Measurements from ENCODE around the gene LCTL. TPM values are rescaled to one million over a fixed set of nuclear protein-coding genes. Genes with fewer than 3 reads are reported as not detected.

Gene LCTL
- total and polyA plus RNA-seq, 2 of the 8 experiments (the other 6 are each of a cell fraction or from before 2014, with no cell fraction given), result 5.5 to 6.2 TPM

DNA sequence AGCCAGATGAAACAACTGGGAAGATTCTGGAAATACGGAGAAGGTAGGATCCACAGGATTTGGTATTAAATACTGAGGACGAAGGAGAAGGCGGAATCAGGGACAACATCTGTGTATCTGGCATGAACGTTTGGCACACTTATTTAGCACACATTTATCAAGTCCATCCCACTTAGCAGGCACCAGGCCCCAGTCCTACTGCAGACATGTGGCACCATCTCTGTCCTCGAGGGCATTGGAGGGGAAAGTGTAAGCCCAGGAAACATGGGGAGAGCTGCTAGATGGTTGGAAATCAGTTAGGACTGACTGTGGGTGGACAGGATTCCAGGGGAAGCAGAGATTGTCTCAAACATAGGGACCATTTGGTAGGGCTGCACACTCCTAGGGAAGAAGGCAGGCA, 29.0 kb upstream of the LCTL start (continued):
- TF ChIP-seq CHD7 (IDR thresholded peaks at IDR 0.05; ENCODE audit: insufficient replicate concordance, low read length) (no peak), GTF2F1 (IDR thresholded peaks at IDR 0.05; ENCODE audit: borderline replicate concordance, low read depth, low read length) (no peak), SRF (IDR thresholded peaks at IDR 0.05; ENCODE audit: low read depth, low read length) (no peak), HDAC2 (IDR thresholded peaks at IDR 0.05; ENCODE audit: borderline replicate concordance in 1 of 2, low read depth in 2 of 2, low read length in 2 of 2) (no peak), CHD2 (IDR thresholded peaks at IDR 0.05; ENCODE audit: low read length) (no peak)

Data from H1 (cell line).